ENCODE measurements around the gene ENKUR. TPM values are rescaled to one million over a fixed set of nuclear protein-coding genes. Genes with fewer than 3 reads are reported as not detected.
A peak's percentile ranks its signal among the peaks of the same experiment; 100 is the strongest.

Gene ENKUR
- total RNA-seq, 1 experiment from 2014 or later = not detected

- H3K4me3 ChIP-seq (ENCODE audit: insufficient read depth, low read depth, low read length) = peak overlapping the region; percentile 73
- no peaks in the 10 kb centered on the region for H3K27me3 ChIP-seq (ENCODE audit: control insufficient read depth, insufficient read depth, low read length)
- H3K36me3 ChIP-seq (replicated peaks; ENCODE audit: control insufficient read depth, insufficient read depth, low read length) = no peaks in the 10 kb centered on the region
- DNase-seq = no peak
Measured at GRCh38 chr10:24952707-24953645, 63.0 kb downstream of the ENKUR start.

GRCh38 chr10:24952143-24952706 lies 63.7 kb downstream of the ENKUR start, which contains the start of gene PRTFDC1:
PRTFDC1 (minus strand) TSS chr10:24952606; CDS start chr10:24952575, 31 bp downstream.
- H3K36me3 ChIP-seq (replicated peaks; ENCODE audit: control insufficient read depth, insufficient read depth, low read length) = no peaks in the 10 kb centered on the region
- peak; percentile 83 for DNase-seq

GRCh38 chr10:24951201-24952142 lies 64.5 kb downstream of the ENKUR start:
- Histone ChIP-seq H3K4me3 (ENCODE audit: insufficient read depth, low read depth, low read length) (peak overlapping the region; percentile 73), H3K27me3 (ENCODE audit: control insufficient read depth, insufficient read depth, low read length) (no peaks in the 10 kb centered on the region), H3K36me3 (replicated peaks; ENCODE audit: control insufficient read depth, insufficient read depth, low read length) (no peaks in the 10 kb centered on the region)
- DNase-seq = peak; percentile 65

More at GRCh38 chr10:24952143-24952706, 63.7 kb downstream of the ENKUR start, which contains the start of gene PRTFDC1:
- Histone ChIP-seq H3K27me3 (ENCODE audit: control insufficient read depth, insufficient read depth, low read length) (no peaks in the 10 kb centered on the region), H3K4me3 (ENCODE audit: insufficient read depth, low read depth, low read length) (peak within 1 kb of the TSS; percentile 73)

GRCh38 chr10:24950439-24950838 lies 65.5 kb downstream of the ENKUR start:
- Histone ChIP-seq H3K4me3 (ENCODE audit: insufficient read depth, low read depth, low read length) (no peak overlapping the region), H3K36me3 (replicated peaks; ENCODE audit: control insufficient read depth, insufficient read depth, low read length) (no peaks in the 10 kb centered on the region), H3K27me3 (ENCODE audit: control insufficient read depth, insufficient read depth, low read length) (no peaks in the 10 kb centered on the region)
- DNase-seq = no peak

GRCh38 chr10:24949616-24950015 lies 66.3 kb downstream of the ENKUR start:
- Histone ChIP-seq H3K36me3 (replicated peaks; ENCODE audit: control insufficient read depth, insufficient read depth, low read length) (no peaks in the 10 kb centered on the region), H3K27me3 (ENCODE audit: control insufficient read depth, insufficient read depth, low read length) (no peaks in the 10 kb centered on the region)
- DNase-seq = no peak

GRCh38 chr10:24947304-24948097 lies 68.5 kb downstream of the ENKUR start:
- H3K36me3 ChIP-seq (replicated peaks; ENCODE audit: control insufficient read depth, insufficient read depth, low read length) = no peaks in the 10 kb centered on the region
- no peaks in the 10 kb centered on the region for H3K27me3 ChIP-seq (ENCODE audit: control insufficient read depth, insufficient read depth, low read length)
- H3K4me3 ChIP-seq (ENCODE audit: insufficient read depth, low read depth, low read length) = no peak overlapping the region
- no peak for DNase-seq

More at GRCh38 chr10:24949616-24950015, 66.3 kb downstream of the ENKUR start:
- no peak overlapping the region for H3K4me3 ChIP-seq (ENCODE audit: insufficient read depth, low read depth, low read length)

GRCh38 chr10:24944512-24945255 lies 71.3 kb downstream of the ENKUR start:
- no peak for DNase-seq
- no peaks in the 10 kb centered on the region for H3K27me3 ChIP-seq (ENCODE audit: control insufficient read depth, insufficient read depth, low read length)
- no peaks in the 10 kb centered on the region for H3K36me3 ChIP-seq (replicated peaks; ENCODE audit: control insufficient read depth, insufficient read depth, low read length)
- H3K4me3 ChIP-seq (ENCODE audit: insufficient read depth, low read depth, low read length) = no peak overlapping the region

- Histone ChIP-seq H3K36me3 (replicated peaks; ENCODE audit: control insufficient read depth, insufficient read depth, low read length) (no peaks in the 10 kb centered on the region), H3K4me3 (ENCODE audit: insufficient read depth, low read depth, low read length) (no peak overlapping the region), H3K27me3 (ENCODE audit: control insufficient read depth, insufficient read depth, low read length) (no peaks in the 10 kb centered on the region)
- no peak for DNase-seq
Measured at GRCh38 chr10:24938525-24938924, 77.4 kb downstream of the ENKUR start.

- no peak overlapping the region for H3K4me3 ChIP-seq (ENCODE audit: insufficient read depth, low read depth, low read length)
- DNase-seq = no peak
- no peaks in the 10 kb centered on the region for H3K27me3 ChIP-seq (ENCODE audit: control insufficient read depth, insufficient read depth, low read length)
- H3K36me3 ChIP-seq (replicated peaks; ENCODE audit: control insufficient read depth, insufficient read depth, low read length) = no peaks in the 10 kb centered on the region
Measured at GRCh38 chr10:24938076-24938475, 77.9 kb downstream of the ENKUR start.

- H3K4me3 ChIP-seq (ENCODE audit: insufficient read depth, low read depth, low read length) = no peak overlapping the region
- no peaks in the 10 kb centered on the region for H3K36me3 ChIP-seq (replicated peaks; ENCODE audit: control insufficient read depth, insufficient read depth, low read length)
- H3K27me3 ChIP-seq (ENCODE audit: control insufficient read depth, insufficient read depth, low read length) = no peaks in the 10 kb centered on the region
- no peak for DNase-seq
Measured at GRCh38 chr10:24935504-24936292, 80.3 kb downstream of the ENKUR start.
